K562 (cell line): Measurements from ENCODE around the gene SOCS2.

Source experiments
- CHD1 ChIP-seq: fragments of 200-600 bp; sonication (generic); IDR thresholded peaks from one replicate; pipeline ENCODE4 v1.6.1; 2012; ENCODE audit warnings: mild to moderate bottlenecking, moderate library complexity, low read length, inconsistent platforms
- CHD4 ChIP-seq: fragments of 200-600 bp; sonication (generic); IDR thresholded peaks from 3 replicates; pipeline ENCODE4 v1.6.1; 2012; ENCODE audit warnings: low read depth, mild to moderate bottlenecking, mixed read lengths, low read length, inconsistent platforms; ENCODE audit not compliant: insufficient read depth, insufficient replicate concordance, poor library complexity, severe bottlenecking
- ELF1 ChIP-seq: fragments of 200-800 bp; sonication (Bioruptor generic); IDR thresholded peaks from 2 replicates; pipeline ENCODE4 v1.6.1; 2016; ENCODE audit warnings: missing genetic modification characterization, missing compliant biosample characterization
- HDAC2 ChIP-seq: fragments of 450-650 bp; IDR thresholded peaks from 2 replicates; pipeline ENCODE4 v1.6.1; 2016; ENCODE audit warnings: mild to moderate bottlenecking
- HMG20B ChIP-seq: fragments of 250-450 bp; sonication (Bioruptor Pico); IDR thresholded peaks from 2 replicates; pipeline ENCODE4 v1.5.0; 2021; ENCODE audit warnings: mild to moderate bottlenecking
- TEAD4 ChIP-seq, 2 experiments: sonication (generic) in 1 of 2; formaldehyde crosslinking in 1 of 2; IDR thresholded peaks; 2 replicates each; pipeline versions ENCODE4 v1.6.1 to v1.8.0; 2012 to 2022; ENCODE audit warnings: borderline replicate concordance in 1 of 2, inconsistent platforms in 1 of 2, low read length in 1 of 2, mild to moderate bottlenecking in 1 of 2, missing genetic modification reagents in 1 of 2
- ZNF12 ChIP-seq: sonication (generic); formaldehyde crosslinking; IDR thresholded peaks from 2 replicates; pipeline ENCODE4 v1.4.0; 2020; ENCODE audit warnings: mild to moderate bottlenecking, missing genetic modification reagents
- TF ChIP-seq, protein P1 (sequence below): fragments of 450-650 bp; formaldehyde crosslinking; IDR thresholded peaks from 2 replicates; pipeline ENCODE4 v1.4.0; 2020; ENCODE audit warnings: mild to moderate bottlenecking, mixed read lengths
- TF ChIP-seq, protein P2 (sequence below), 2 experiments: fragments of 450-650 bp; formaldehyde crosslinking in 1 of 2; IDR thresholded peaks; 2 replicates each; pipeline versions ENCODE4 v1.4.0 to v1.6.1; 2014 to 2020; ENCODE audit warnings: mild to moderate bottlenecking in 2 of 2, borderline replicate concordance in 1 of 2, low read depth in 1 of 2
- TF ChIP-seq, protein P3 (sequence below): sonication (generic); formaldehyde crosslinking; IDR thresholded peaks from 2 replicates; pipeline ENCODE4 v1.8.0; 2022; ENCODE audit warnings: mild to moderate bottlenecking, low read depth, missing genetic modification reagents
- TF ChIP-seq, protein P4 (sequence below): sonication (generic); formaldehyde crosslinking; IDR thresholded peaks from 2 replicates; pipeline ENCODE4 v1.8.1; 2022; ENCODE audit warnings: missing genetic modification reagents

DNA sequence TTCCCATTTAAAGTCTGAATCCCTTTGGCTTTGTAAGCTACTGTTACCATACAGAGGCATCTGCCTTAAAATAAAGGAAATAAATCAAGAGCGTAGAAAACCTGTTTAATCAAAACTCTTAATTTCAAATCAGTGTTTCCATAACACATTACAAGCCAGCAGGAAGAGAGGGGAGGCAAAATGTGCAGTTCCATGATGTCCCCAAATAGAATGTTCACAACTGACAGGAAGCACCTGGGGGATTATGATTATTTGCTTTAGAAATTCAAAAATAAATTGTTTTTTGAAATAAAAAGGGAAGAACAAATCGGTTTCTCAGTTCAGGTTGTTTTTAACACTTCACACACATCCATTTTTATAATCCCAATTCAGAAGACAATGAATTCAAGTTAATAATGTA is 21.4 kb downstream of the SOCS2 start:
- no peak for TF ChIP-seq ZNF12 (CRISPR knock-in tag)
- TF ChIP-seq, protein P1, sequence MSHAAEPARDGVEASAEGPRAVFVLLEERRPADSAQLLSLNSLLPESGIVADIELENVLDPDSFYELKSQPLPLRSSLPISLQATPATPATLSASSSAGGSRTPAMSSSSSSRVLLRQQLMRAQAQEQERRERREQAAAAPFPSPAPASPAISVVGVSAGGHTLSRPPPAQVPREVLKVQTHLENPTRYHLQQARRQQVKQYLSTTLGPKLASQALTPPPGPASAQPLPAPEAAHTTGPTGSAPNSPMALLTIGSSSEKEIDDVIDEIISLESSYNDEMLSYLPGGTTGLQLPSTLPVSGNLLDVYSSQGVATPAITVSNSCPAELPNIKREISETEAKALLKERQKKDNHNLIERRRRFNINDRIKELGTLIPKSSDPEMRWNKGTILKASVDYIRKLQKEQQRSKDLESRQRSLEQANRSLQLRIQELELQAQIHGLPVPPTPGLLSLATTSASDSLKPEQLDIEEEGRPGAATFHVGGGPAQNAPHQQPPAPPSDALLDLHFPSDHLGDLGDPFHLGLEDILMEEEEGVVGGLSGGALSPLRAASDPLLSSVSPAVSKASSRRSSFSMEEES (CRISPR knock-in tag): no peak
- TF ChIP-seq CHD1: no peak
- TF ChIP-seq, protein P2, sequence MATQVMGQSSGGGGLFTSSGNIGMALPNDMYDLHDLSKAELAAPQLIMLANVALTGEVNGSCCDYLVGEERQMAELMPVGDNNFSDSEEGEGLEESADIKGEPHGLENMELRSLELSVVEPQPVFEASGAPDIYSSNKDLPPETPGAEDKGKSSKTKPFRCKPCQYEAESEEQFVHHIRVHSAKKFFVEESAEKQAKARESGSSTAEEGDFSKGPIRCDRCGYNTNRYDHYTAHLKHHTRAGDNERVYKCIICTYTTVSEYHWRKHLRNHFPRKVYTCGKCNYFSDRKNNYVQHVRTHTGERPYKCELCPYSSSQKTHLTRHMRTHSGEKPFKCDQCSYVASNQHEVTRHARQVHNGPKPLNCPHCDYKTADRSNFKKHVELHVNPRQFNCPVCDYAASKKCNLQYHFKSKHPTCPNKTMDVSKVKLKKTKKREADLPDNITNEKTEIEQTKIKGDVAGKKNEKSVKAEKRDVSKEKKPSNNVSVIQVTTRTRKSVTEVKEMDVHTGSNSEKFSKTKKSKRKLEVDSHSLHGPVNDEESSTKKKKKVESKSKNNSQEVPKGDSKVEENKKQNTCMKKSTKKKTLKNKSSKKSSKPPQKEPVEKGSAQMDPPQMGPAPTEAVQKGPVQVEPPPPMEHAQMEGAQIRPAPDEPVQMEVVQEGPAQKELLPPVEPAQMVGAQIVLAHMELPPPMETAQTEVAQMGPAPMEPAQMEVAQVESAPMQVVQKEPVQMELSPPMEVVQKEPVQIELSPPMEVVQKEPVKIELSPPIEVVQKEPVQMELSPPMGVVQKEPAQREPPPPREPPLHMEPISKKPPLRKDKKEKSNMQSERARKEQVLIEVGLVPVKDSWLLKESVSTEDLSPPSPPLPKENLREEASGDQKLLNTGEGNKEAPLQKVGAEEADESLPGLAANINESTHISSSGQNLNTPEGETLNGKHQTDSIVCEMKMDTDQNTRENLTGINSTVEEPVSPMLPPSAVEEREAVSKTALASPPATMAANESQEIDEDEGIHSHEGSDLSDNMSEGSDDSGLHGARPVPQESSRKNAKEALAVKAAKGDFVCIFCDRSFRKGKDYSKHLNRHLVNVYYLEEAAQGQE (IDR thresholded peaks at IDR 0.05; ENCODE audit: borderline replicate concordance): no peak
- TF ChIP-seq, protein P2 (CRISPR knock-in tag; IDR thresholded peaks at IDR 0.05; ENCODE audit: low read depth): no peak
- no peak for TF ChIP-seq HMG20B (CRISPR knock-in tag)
- TF ChIP-seq ELF1 (tag): no peak
- no peak for TF ChIP-seq HDAC2
- no peak for TF ChIP-seq TEAD4 (IDR thresholded peaks at IDR 0.05; ENCODE audit: low read length)
- no peak for TF ChIP-seq TEAD4 (CRISPR knock-in tag; IDR thresholded peaks at IDR 0.05; ENCODE audit: borderline replicate concordance)
- TF ChIP-seq CHD4: no peak
- TF ChIP-seq, protein P3, sequence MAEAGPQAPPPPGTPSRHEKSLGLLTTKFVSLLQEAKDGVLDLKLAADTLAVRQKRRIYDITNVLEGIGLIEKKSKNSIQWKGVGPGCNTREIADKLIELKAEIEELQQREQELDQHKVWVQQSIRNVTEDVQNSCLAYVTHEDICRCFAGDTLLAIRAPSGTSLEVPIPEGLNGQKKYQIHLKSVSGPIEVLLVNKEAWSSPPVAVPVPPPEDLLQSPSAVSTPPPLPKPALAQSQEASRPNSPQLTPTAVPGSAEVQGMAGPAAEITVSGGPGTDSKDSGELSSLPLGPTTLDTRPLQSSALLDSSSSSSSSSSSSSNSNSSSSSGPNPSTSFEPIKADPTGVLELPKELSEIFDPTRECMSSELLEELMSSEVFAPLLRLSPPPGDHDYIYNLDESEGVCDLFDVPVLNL (CRISPR knock-in tag): no peak
- TF ChIP-seq, protein P4, sequence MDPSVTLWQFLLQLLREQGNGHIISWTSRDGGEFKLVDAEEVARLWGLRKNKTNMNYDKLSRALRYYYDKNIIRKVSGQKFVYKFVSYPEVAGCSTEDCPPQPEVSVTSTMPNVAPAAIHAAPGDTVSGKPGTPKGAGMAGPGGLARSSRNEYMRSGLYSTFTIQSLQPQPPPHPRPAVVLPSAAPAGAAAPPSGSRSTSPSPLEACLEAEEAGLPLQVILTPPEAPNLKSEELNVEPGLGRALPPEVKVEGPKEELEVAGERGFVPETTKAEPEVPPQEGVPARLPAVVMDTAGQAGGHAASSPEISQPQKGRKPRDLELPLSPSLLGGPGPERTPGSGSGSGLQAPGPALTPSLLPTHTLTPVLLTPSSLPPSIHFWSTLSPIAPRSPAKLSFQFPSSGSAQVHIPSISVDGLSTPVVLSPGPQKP (CRISPR knock-in tag): no peak
